Epithelial cell of umbilical artery (primary cell): Measurements from ENCODE around the gene ARSI. TPM values are rescaled to one million over a fixed set of nuclear protein-coding genes. Genes with fewer than 3 reads are reported as not detected.

Experiments used
- total RNA-seq: library from RNA; depleted of rRNA; stranded (reverse); fragments of >200 nt; gene quantifications from 2 replicates; pipeline ENCODE4 v1.2.3, GENCODE V29; 2014

Gene ARSI
- under 0.01 and 0.30 TPM in 2 replicates for total RNA-seq

GRCh38 chr5:150302301-150303069 lies at the start of gene ARSI:
TSS of gene ARSI (minus strand) at chr5:150302905. CDS start at chr5:150302373, 532 bp downstream.

GRCh38 chr5:150289551-150290390 lies 12.9 kb downstream of the ARSI start, which contains the start of gene CAMK2A:
TSS of gene CAMK2A (minus strand) at chr5:150289773. CDS start at chr5:150289625, 148 bp downstream.

Other genes starting within 250 kb of the ARSI start
- gene CSF1R, start 216.4 kb downstream of the ARSI start, total RNA-seq = not detected in 2 replicates
- 0.97 and 11.9 TPM in 2 replicates for gene PDGFRB, start 147.1 kb downstream of the ARSI start, total RNA-seq
- not detected in 2 replicates for gene CDX1, start 136.1 kb downstream of the ARSI start, total RNA-seq
- not detected in 2 replicates for gene SLC6A7, start 112.8 kb downstream of the ARSI start, total RNA-seq
- under 0.01 TPM in 1 of 2 replicates, not detected in the other for gene CAMK2A, start 13.1 kb downstream of the ARSI start, total RNA-seq
- 17.9 and 21.1 TPM in 2 replicates for gene TCOF1, start 54.8 kb upstream of the ARSI start, total RNA-seq
- gene CD74, start 110.0 kb upstream of the ARSI start, total RNA-seq = 0.65 and 1.2 TPM in 2 replicates
- 3,653 and 4,782 TPM in 2 replicates for gene RPS14, start 146.8 kb upstream of the ARSI start, total RNA-seq
- gene NDST1, start 205.2 kb upstream of the ARSI start, total RNA-seq = 23.1 and 23.4 TPM in 2 replicates